SK-N-SH (cell line): ENCODE data around the gene FBN2. TPM values are rescaled to one million over a fixed set of nuclear protein-coding genes. Genes with fewer than 3 reads are reported as not detected.

Experiments
- CTCF ChIA-PET: fragments of 300-600, 350-600 bp; formaldehyde crosslinking; extraction: SDS; loops from one replicate; lab custom pipeline; 2021; lab: Yijun Ruan, JAX
- POLR2A ChIA-PET: fragments of 350-600 bp; sonication (Branson Sonifier 250); formaldehyde crosslinking; extraction: SDS; loops from one replicate; lab custom pipeline; 2020; ENCODE audit warnings: antibody characterized with exemption, inconsistent platforms; lab: Yijun Ruan, JAX
- DNase-seq: peaks from one replicate; pipeline ENCODE4 v3.0.0; 2012
- H2AFZ ChIP-seq: fragments of 200-600 bp; sonication (generic); 2 replicates; pipeline ENCODE4 v1.8.1; 2016; ENCODE audit warnings: antibody characterized with exemption, mild to moderate bottlenecking, low read depth
- H3F3A ChIP-seq: fragments of 200-600 bp; sonication (generic); replicated peaks from 2 replicates; pipeline ENCODE3; 2016; ENCODE audit warnings: antibody characterized with exemption, mild to moderate bottlenecking; ENCODE audit not compliant: insufficient read depth
- H3K27ac ChIP-seq, 2 experiments: fragments of 200-500 bp in 1 of 2; fragments of 200-600 bp in 1 of 2; sonication (Bioruptor generic) in 1 of 2; sonication (generic), shearing (Covaris generic) in 1 of 2; 2 replicates each; pipeline versions ENCODE4 v1.5.1 to v1.6.1; 2014 to 2016; ENCODE audit warnings: low read depth in 2 of 2, inconsistent platforms in 1 of 2, low read length in 1 of 2, mild to moderate bottlenecking in 1 of 2, mixed read lengths in 1 of 2
- H3K27me3 ChIP-seq: fragments of 200-600 bp; sonication (generic), shearing (Covaris generic); 2 replicates; pipeline ENCODE4 v1.6.1; 2016; ENCODE audit warnings: mixed run types; ENCODE audit not compliant: insufficient read depth
- H3K36me3 ChIP-seq, 2 experiments: fragments of 200-500 bp in 1 of 2; fragments of 200-600 bp in 1 of 2; sonication (Bioruptor generic) in 1 of 2; sonication (generic) in 1 of 2; replicated peaks in 1 of 2; 2 replicates each; pipeline versions ENCODE3 to v1.5.1; 2014 to 2016; ENCODE audit warnings: low read length in 1 of 2, mild to moderate bottlenecking in 1 of 2; ENCODE audit not compliant: insufficient read depth in 2 of 2, control insufficient read depth in 1 of 2
- H3K4me1 ChIP-seq, 2 experiments: fragments of 200-500 bp in 1 of 2; fragments of 200-600 bp in 1 of 2; sonication (Bioruptor generic) in 1 of 2; sonication (generic), shearing (Covaris generic) in 1 of 2; 2 replicates each; pipeline versions ENCODE4 v1.5.1 to v1.6.1; 2014 to 2016; ENCODE audit warnings: low read depth in 1 of 2, low read length in 1 of 2, mixed run types in 1 of 2; ENCODE audit not compliant: insufficient read depth in 2 of 2, control insufficient read depth in 1 of 2
- H3K4me2 ChIP-seq: fragments of 200-600 bp; sonication (generic), shearing (Covaris generic); 2 replicates; pipeline ENCODE4 v1.6.1; 2017; ENCODE audit warnings: mixed run types
- H3K4me3 ChIP-seq, 2 experiments: fragments of 200-500 bp in 1 of 2; fragments of 200-600 bp in 1 of 2; sonication (Bioruptor generic) in 1 of 2; sonication (generic), shearing (Covaris generic) in 1 of 2; 2 replicates each; pipeline versions ENCODE4 v1.5.1 to v1.8.1; 2014 to 2016; ENCODE audit warnings: low read depth in 2 of 2, inconsistent platforms in 1 of 2, low read length in 1 of 2, mild to moderate bottlenecking in 1 of 2, mixed read lengths in 1 of 2, moderate library complexity in 1 of 2
- H3K79me2 ChIP-seq: fragments of 200-600 bp; sonication (generic); 2 replicates; pipeline ENCODE4 v1.8.1; 2017; ENCODE audit warnings: mild to moderate bottlenecking; ENCODE audit not compliant: insufficient read depth
- H3K9ac ChIP-seq: fragments of 200-600 bp; sonication (generic); 2 replicates; pipeline ENCODE4 v1.6.1; 2017; ENCODE audit warnings: mixed run types
- H3K9me2 ChIP-seq: fragments of 200-600 bp; sonication (generic); 2 replicates; pipeline ENCODE4 v1.6.1; 2017; ENCODE audit warnings: mixed run types
- H3K9me3 ChIP-seq: fragments of 200-600 bp; sonication (generic); 2 replicates; pipeline ENCODE4 v1.6.1; 2017; ENCODE audit warnings: mixed run types, mild to moderate bottlenecking, moderate library complexity
- H4K20me1 ChIP-seq: fragments of 200-600 bp; sonication (generic); 2 replicates; pipeline ENCODE4 v1.6.1; 2017; ENCODE audit warnings: mild to moderate bottlenecking, mixed run types; ENCODE audit not compliant: insufficient read depth
- CTCF ChIP-seq: fragments of 200-600 bp; sonication (generic); IDR thresholded peaks from 2 replicates; pipeline ENCODE4 v1.6.1; 2017; ENCODE audit warnings: antibody characterized with exemption, mild to moderate bottlenecking, moderate library complexity
- FOXJ3 ChIP-seq: sonication (generic); formaldehyde crosslinking; IDR thresholded peaks from 2 replicates; pipeline ENCODE4 v1.5.1; 2020; ENCODE audit warnings: mild to moderate bottlenecking, missing genetic modification reagents
- MEF2A ChIP-seq: IDR thresholded peaks from 2 replicates; pipeline ENCODE4 v1.4.0; 2012; ENCODE audit warnings: low read depth, borderline replicate concordance
- NRF1 ChIP-seq: IDR thresholded peaks from 2 replicates; pipeline ENCODE4 v1.6.1; 2012; ENCODE audit warnings: low read depth, mild to moderate bottlenecking, low read length
- RAD21 ChIP-seq: IDR thresholded peaks from 2 replicates; pipeline ENCODE4 v1.6.1; 2012; ENCODE audit warnings: mild to moderate bottlenecking, low read length
- RFX5 ChIP-seq: IDR thresholded peaks from 2 replicates; pipeline ENCODE4 v1.6.1; 2012; ENCODE audit warnings: mild to moderate bottlenecking, improper control_type of control experiment, low read length
- SIN3A ChIP-seq: IDR thresholded peaks from 2 replicates; pipeline ENCODE4 v1.6.1; 2012; ENCODE audit warnings: low read depth, mild to moderate bottlenecking, low read length, moderate library complexity, borderline replicate concordance
- SMC3 ChIP-seq: IDR thresholded peaks from 2 replicates; pipeline ENCODE4 v1.6.1; 2012; ENCODE audit warnings: low read depth, low read length, improper control_type of control experiment
- TEAD4 ChIP-seq: IDR thresholded peaks from 2 replicates; pipeline ENCODE4 v1.4.0; 2012; ENCODE audit warnings: mild to moderate bottlenecking, borderline replicate concordance; ENCODE audit not compliant: insufficient read depth
- USF2 ChIP-seq: fragments of 150-350 bp; IDR thresholded peaks from 2 replicates; pipeline ENCODE4 v1.6.1; 2017; ENCODE audit warnings: antibody characterized with exemption, low read length, low read depth, borderline replicate concordance
- YY1 ChIP-seq: IDR thresholded peaks from 2 replicates; pipeline ENCODE4 v1.4.0; 2012; ENCODE audit warnings: low read depth, mild to moderate bottlenecking
- WGBS: methylation state at CpG from one replicate; pipeline ENCODE4 v1.1.6; 2017; ENCODE audit warnings: low lambda C conversion rate; 5-methylcytosine and 5-hydroxymethylcytosine counted together
- polyA plus RNA-seq, 3 experiments: library from polyadenylated mRNA; depleted of rRNA; stranded (reverse); fragments of >200 nt; gene quantifications; 2 replicates each; pipeline ENCODE4 v1.2.3, GENCODE V29; 2012
- TF ChIP-seq, protein P1 (sequence below): IDR thresholded peaks from 2 replicates; pipeline ENCODE4; 2012
- TF ChIP-seq, protein P2 (sequence below): IDR thresholded peaks from 2 replicates; pipeline ENCODE4 v1.4.0; 2012; ENCODE audit warnings: low read depth, borderline replicate concordance
- TF ChIP-seq, protein P3 (sequence below): IDR thresholded peaks from 2 replicates; pipeline ENCODE4 v1.4.0; 2012; ENCODE audit warnings: low read depth, borderline replicate concordance

Gene FBN2
- polyA plus RNA-seq, 1 of the 3 experiments (the other 2 are of a cell fraction) = 2.2 TPM

DNA sequence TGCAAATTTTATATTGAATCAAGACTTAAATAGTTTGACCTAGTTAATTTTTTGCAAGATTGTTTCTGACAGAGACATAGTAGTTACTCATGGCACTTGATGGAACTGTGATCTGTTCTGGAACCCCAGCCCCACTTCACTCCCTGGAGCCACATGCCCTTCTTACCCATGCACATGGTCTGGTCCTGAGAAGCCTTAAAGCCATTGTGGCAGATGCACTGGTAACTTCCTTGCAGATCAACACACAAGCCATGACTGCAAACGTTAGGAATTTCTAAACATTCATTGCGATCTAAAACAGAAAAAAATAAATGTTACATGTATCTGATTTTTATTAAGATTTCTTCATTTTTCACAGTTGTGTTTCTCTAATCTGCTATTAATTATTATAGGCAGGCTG, 233.3 kb downstream of the FBN2 start (continued):
- TF ChIP-seq, protein P1, sequence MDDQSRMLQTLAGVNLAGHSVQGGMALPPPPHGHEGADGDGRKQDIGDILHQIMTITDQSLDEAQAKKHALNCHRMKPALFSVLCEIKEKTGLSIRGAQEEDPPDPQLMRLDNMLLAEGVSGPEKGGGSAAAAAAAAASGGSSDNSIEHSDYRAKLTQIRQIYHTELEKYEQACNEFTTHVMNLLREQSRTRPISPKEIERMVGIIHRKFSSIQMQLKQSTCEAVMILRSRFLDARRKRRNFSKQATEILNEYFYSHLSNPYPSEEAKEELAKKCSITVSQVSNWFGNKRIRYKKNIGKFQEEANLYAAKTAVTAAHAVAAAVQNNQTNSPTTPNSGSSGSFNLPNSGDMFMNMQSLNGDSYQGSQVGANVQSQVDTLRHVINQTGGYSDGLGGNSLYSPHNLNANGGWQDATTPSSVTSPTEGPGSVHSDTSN = no peak

GRCh38 chr5:128304088-128304487, 234.0 kb downstream of the FBN2 start:
- POLR2A ChIA-PET = no interaction called here
- no peak overlapping the region for H2AFZ ChIP-seq
- H3K27me3 ChIP-seq = no peaks in the 10 kb centered on the region
- CTCF ChIA-PET = no interaction called here
- no peak overlapping the region; a peak in 1 of 4 replicates for H3K27ac ChIP-seq
- H3K9me3 ChIP-seq = no peaks in the 10 kb centered on the region
- H3K4me2 ChIP-seq = no peak overlapping the region
- DNase-seq = no peak
- H3K36me3 ChIP-seq = peaks cover 0 to 4% of the 10 kb centered on the region in 2 experiments
- H3K9me2 ChIP-seq = no peaks in the 10 kb centered on the region
- no peak overlapping the region for H3K9ac ChIP-seq
- H4K20me1 ChIP-seq = no peaks in the 10 kb centered on the region
- TF ChIP-seq, protein P1 = peak; percentile 14; the same call in 1 of the 2 replicates
- TF ChIP-seq USF2 = no peak
- H3K4me1 ChIP-seq = no peaks in the 10 kb centered on the region
- no peaks in the 10 kb centered on the region for H3K79me2 ChIP-seq
- H3F3A ChIP-seq = no peaks in the 10 kb centered on the region
- H3K4me3 ChIP-seq = no peak overlapping the region

- DNase-seq = no peak
- no peaks in the 10 kb centered on the region for H3F3A ChIP-seq
- H2AFZ ChIP-seq = no peak overlapping the region
- H3K27ac ChIP-seq = no peak overlapping the region
- no peak overlapping the region for H3K4me2 ChIP-seq
- peaks cover 0 to 4% of the 10 kb centered on the region in 2 experiments for H3K36me3 ChIP-seq
- ChIA-PET CTCF (no interaction called here), POLR2A (no interaction called here)
- no peaks in the 10 kb centered on the region for H3K9me2 ChIP-seq
- 23% methylated on average over 1 of the region's 1 CpG for WGBS
- H3K9ac ChIP-seq = no peak overlapping the region
- H3K79me2 ChIP-seq = no peaks in the 10 kb centered on the region
- H3K4me1 ChIP-seq = no peaks in the 10 kb centered on the region
- H3K27me3 ChIP-seq = no peaks in the 10 kb centered on the region
- H3K9me3 ChIP-seq = no peaks in the 10 kb centered on the region
- H4K20me1 ChIP-seq = no peaks in the 10 kb centered on the region
- no peak overlapping the region for H3K4me3 ChIP-seq
- no peak for TF ChIP-seq SIN3A
- no peak for TF ChIP-seq CTCF
- TF ChIP-seq NRF1 = no peak
- TF ChIP-seq RAD21 = no peak
- TF ChIP-seq MEF2A = no peak
- no peak for TF ChIP-seq USF2
- TF ChIP-seq TEAD4 = no peak
- TF ChIP-seq, protein P1 = no peak
- no peak for TF ChIP-seq FOXJ3 (CRISPR knock-in tag)
- TF ChIP-seq RFX5 = no peak
- TF ChIP-seq SMC3 = no peak
- TF ChIP-seq YY1 = no peak
- TF ChIP-seq, protein P2, sequence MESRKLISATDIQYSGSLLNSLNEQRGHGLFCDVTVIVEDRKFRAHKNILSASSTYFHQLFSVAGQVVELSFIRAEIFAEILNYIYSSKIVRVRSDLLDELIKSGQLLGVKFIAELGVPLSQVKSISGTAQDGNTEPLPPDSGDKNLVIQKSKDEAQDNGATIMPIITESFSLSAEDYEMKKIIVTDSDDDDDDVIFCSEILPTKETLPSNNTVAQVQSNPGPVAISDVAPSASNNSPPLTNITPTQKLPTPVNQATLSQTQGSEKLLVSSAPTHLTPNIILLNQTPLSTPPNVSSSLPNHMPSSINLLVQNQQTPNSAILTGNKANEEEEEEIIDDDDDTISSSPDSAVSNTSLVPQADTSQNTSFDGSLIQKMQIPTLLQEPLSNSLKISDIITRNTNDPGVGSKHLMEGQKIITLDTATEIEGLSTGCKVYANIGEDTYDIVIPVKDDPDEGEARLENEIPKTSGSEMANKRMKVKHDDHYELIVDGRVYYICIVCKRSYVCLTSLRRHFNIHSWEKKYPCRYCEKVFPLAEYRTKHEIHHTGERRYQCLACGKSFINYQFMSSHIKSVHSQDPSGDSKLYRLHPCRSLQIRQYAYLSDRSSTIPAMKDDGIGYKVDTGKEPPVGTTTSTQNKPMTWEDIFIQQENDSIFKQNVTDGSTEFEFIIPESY = no peak
- TF ChIP-seq, protein P3, sequence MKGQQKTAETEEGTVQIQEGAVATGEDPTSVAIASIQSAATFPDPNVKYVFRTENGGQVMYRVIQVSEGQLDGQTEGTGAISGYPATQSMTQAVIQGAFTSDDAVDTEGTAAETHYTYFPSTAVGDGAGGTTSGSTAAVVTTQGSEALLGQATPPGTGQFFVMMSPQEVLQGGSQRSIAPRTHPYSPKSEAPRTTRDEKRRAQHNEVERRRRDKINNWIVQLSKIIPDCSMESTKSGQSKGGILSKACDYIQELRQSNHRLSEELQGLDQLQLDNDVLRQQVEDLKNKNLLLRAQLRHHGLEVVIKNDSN = no peak
Measured at GRCh38 chr5:128303593-128303992, 234.5 kb downstream of the FBN2 start.
